Common myeloid progenitor, CD34-positive (primary cell): ENCODE data around the gene RACK1.
A peak's percentile ranks its signal among the peaks of the same experiment; 100 is the strongest.

Experiments used
- CTCF ChIA-PET: fragments of 350-600 bp; sonication (Branson Sonifier 250); formaldehyde crosslinking; loops from one replicate; lab custom pipeline; 2021; ENCODE audit warnings: antibody characterized with exemption; lab: Charles Lee
- POLR2A ChIA-PET: fragments of 350-600 bp; sonication (Branson Sonifier 250); formaldehyde crosslinking; loops from one replicate; lab custom pipeline; 2021; ENCODE audit warnings: antibody characterized with exemption; lab: Charles Lee
- DNase-seq, 3 donors: peaks; one replicate each; pipeline versions ENCODE4 v3.0.0 to v3.0.0-alpha.2; 2013
- H3K27ac ChIP-seq, 2 experiments: 1 replicate in 1 of 2; 2 replicates in 1 of 2; pipeline ENCODE4 v1.7.0; 2013; ENCODE audit warnings: inconsistent platforms in 2 of 2, low read length in 2 of 2, mild to moderate bottlenecking in 2 of 2, low read depth in 1 of 2, moderate library complexity in 1 of 2; ENCODE audit not compliant: severe bottlenecking in 2 of 2, insufficient read depth in 1 of 2, poor library complexity in 1 of 2
- H3K27me3 ChIP-seq, 5 experiments: replicated peaks in 2 of 5; 1 replicate in 3 of 5; 2 replicates in 2 of 5; pipeline versions ENCODE4 v1.6.1 to v1.7.0; 2013; ENCODE audit warnings: low read length in 4 of 5, mild to moderate bottlenecking in 2 of 5, moderate library complexity in 2 of 5, inconsistent platforms in 1 of 5; ENCODE audit not compliant: insufficient read depth in 5 of 5, control insufficient read depth in 4 of 5
- H3K36me3 ChIP-seq, 4 experiments: 1 replicate in 2 of 4; 2 replicates in 2 of 4; pipeline versions ENCODE4 v1.6.1 to v1.7.0; 2013; ENCODE audit warnings: low read length in 3 of 4, control low read depth in 1 of 4, mild to moderate bottlenecking in 1 of 4; ENCODE audit not compliant: control insufficient read depth in 4 of 4, insufficient read depth in 4 of 4
- H3K4me1 ChIP-seq, 4 experiments: 1 replicate in 3 of 4; 2 replicates in 1 of 4; pipeline versions ENCODE4 v1.6.1 to v1.7.1; 2013; ENCODE audit warnings: low read length in 3 of 4, mild to moderate bottlenecking in 3 of 4, control low read depth in 1 of 4, inconsistent platforms in 1 of 4, moderate library complexity in 1 of 4; ENCODE audit not compliant: control insufficient read depth in 4 of 4, insufficient read depth in 4 of 4; ENCODE audit errors: control extremely low read depth in 1 of 4
- H3K4me3 ChIP-seq, 7 experiments: 1 replicate in 4 of 7; 2 replicates in 3 of 7; pipeline versions ENCODE4 v1.5.1 to v1.7.0; 2013; ENCODE audit warnings: mild to moderate bottlenecking in 7 of 7, low read length in 6 of 7, moderate library complexity in 6 of 7, inconsistent platforms in 2 of 7, low read depth in 2 of 7, control low read depth in 1 of 7; ENCODE audit not compliant: insufficient read depth in 4 of 7, control insufficient read depth in 1 of 7; ENCODE audit errors: extremely low read depth in 1 of 7
- H3K9me3 ChIP-seq, 5 experiments: 1 replicate in 4 of 5; 2 replicates in 1 of 5; pipeline versions ENCODE4 v1.6.1 to v1.7.1; 2013; ENCODE audit warnings: low read length in 4 of 5, mild to moderate bottlenecking in 2 of 5, inconsistent platforms in 1 of 5, low read depth in 1 of 5, moderate library complexity in 1 of 5; ENCODE audit not compliant: control insufficient read depth in 4 of 5, insufficient read depth in 2 of 5; ENCODE audit errors: control extremely low read depth in 1 of 5
- WGBS: methylation state at CpG from one replicate; pipeline ENCODE4 v1.1.5; 2013; ENCODE audit not compliant: insufficient coverage; 5-methylcytosine and 5-hydroxymethylcytosine counted together

Gene RACK1

GRCh38 chr5:181259283-181259682 lies 15.6 kb upstream of the RACK1 start:
- CTCF ChIA-PET, result interaction anchor here (1.8 to 3.6 kb wide), 3 partner anchors 9 to 75 kb away, joined by 5 to 23 read pairs (median 12); no protein-coding TSS in a partner anchor
- POLR2A ChIA-PET, result no interaction called here
- DNase-seq, result no peak

DNA sequence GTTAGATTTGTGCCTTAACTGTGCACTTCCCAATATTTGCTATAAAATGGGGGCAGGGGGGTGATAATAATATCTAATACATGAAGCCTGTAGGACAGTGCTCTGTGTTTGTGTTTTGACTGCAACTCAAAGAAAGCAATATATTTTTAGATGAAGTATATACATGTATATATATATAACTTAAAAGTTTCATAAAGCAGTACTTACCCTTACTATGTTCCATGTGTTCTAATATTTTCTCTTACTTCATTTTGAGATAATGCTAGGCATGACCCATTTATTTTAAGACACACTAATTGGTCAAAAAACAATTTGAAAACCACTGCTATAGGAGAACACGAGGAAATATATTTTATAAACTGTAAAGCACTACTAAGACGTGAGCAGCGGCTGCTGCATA lies 14.9 kb upstream of the RACK1 start:
- CTCF ChIA-PET, result interaction anchor here (1.6 to 3.6 kb wide), 4 partner anchors 8 to 74 kb away, joined by 4 to 23 read pairs (median 8); no protein-coding TSS in a partner anchor
- Histone ChIP-seq H3K27ac (peak overlapping the region in 1 of 2 experiments; percentile 14), H3K36me3 (peaks cover 3 to 26% (median 20%) of the 10 kb centered on the region in 4 experiments), H3K4me1 (peaks cover 17 to 32% (median 30%) of the 10 kb centered on the region in 4 experiments), H3K4me3 (peak overlapping the region in 3 of 7 experiments; percentile 3 to 97 (median 84)), H3K9me3 (no peaks in the 10 kb centered on the region), H3K27me3 (no peaks in the 10 kb centered on the region)
- DNase-seq, result no peak
- POLR2A ChIA-PET, result interaction anchor here (0.9 kb wide), 1 partner anchor 12 kb away, joined by 5 read pairs; no protein-coding TSS in a partner anchor
- 97% methylated on average over 3 of the region's 3 CpGs for WGBS

More at GRCh38 chr5:181259283-181259682, 15.6 kb upstream of the RACK1 start:
- Histone ChIP-seq H3K27ac (peak overlapping the region in 1 of 2 experiments; percentile 98), H3K4me3 (peak overlapping the region in 6 of 7 experiments; percentile 84 to 97 (median 95)), H3K36me3 (peaks cover 5 to 30% (median 21%) of the 10 kb centered on the region in 4 experiments), H3K27me3 (no peaks in the 10 kb centered on the region), H3K4me1 (peaks cover 17 to 32% (median 30%) of the 10 kb centered on the region in 4 experiments), H3K9me3 (no peaks in the 10 kb centered on the region)
- 65% methylated on average over 2 of the region's 2 CpGs for WGBS

DNA sequence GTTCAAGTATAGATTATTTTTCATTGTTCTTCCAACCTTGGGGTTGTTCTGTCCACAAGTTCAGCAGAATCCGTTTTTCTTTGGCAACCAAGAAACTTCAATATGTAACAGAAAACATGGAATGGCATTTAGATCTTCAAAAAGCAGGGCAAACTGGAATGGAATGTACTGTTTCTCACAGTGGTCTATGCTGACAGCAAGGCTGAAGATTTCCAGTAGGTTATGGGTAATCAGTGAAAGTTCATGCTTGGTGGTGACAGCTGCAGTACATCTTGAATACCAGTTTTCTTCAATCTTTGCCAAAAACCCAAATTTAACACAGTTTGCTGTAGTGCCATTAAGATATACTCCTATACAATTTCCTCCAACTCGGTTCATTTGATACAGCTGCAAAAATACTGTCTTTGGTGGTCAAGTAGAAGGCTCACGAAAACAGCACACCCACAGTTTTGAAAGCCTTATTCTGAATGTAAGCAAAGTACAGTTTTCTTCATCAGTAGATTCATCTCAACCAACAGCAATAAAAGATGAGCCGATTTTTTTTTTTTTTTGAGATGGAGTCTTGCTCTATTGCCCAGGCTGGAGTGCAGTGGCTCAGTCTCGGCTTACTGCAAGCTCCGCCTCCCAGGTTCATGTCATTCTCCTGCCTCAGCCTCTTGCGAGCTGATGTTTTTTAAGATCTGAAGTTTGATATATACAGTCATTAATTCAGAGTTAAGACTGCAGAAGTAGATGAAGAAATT lies 12.3 kb upstream of the RACK1 start:
- Histone ChIP-seq H3K9me3 (no peaks in the 10 kb centered on the region), H3K36me3 (peaks cover 4 to 37% (median 27%) of the 10 kb centered on the region in 4 experiments), H3K27ac (no peak overlapping the region), H3K4me3 (no peak overlapping the region), H3K27me3 (no peaks in the 10 kb centered on the region), H3K4me1 (peaks cover 17 to 29% (median 26%) of the 10 kb centered on the region in 4 experiments)
- 97% methylated on average over 6 of the region's 7 CpGs for WGBS
- DNase-seq, result no peak
- POLR2A ChIA-PET, result interaction anchor here (1.2 kb wide), 1 partner anchor 12 kb away, joined by 3 read pairs; the partner anchor contains the start of gene RACK1
- CTCF ChIA-PET, result interaction anchor here (0.6 to 1.8 kb wide), 2 partner anchors 10 to 27 kb away, joined by 3 to 6 read pairs; no protein-coding TSS in a partner anchor

DNA sequence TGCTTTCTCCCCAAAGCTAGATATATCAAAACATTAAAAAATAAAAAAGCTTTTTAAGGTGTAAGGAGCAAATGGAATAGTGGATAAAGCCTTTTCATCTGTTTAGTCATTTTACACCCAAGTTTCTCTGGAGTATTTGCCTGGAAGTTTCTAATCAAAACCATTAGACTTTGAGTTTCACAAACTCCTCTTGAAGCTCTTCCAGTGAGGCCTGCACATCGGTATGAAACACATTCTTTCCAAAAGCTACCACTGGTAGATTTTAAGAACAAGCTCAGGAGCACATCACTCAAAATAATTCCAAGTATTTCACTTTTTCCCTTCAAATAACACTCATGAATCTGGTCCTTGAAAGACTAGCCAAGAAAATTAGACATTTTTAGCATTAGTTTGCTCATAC lies 11.6 kb upstream of the RACK1 start:
- peaks cover 4 to 37% (median 27%) of the 10 kb centered on the region in 4 experiments for H3K36me3 ChIP-seq
- no peak overlapping the region for H3K4me3 ChIP-seq
- no peak for DNase-seq
- POLR2A ChIA-PET, result interaction anchor here (1.2 kb wide), 1 partner anchor 12 kb away, joined by 3 read pairs; the partner anchor contains the start of gene RACK1
- CTCF ChIA-PET, result interaction anchor here (1.8 kb wide), 1 partner anchor 10 kb away, joined by 6 read pairs; no protein-coding TSS in a partner anchor
- no peak overlapping the region for H3K27ac ChIP-seq
- no peaks in the 10 kb centered on the region for H3K27me3 ChIP-seq
- H3K9me3 ChIP-seq, result no peaks in the 10 kb centered on the region
- WGBS, result 80% methylated on average over 1 of the region's 1 CpG
- peaks cover 17 to 24% (median 22%) of the 10 kb centered on the region in 4 experiments for H3K4me1 ChIP-seq

GRCh38 chr5:181248277-181248676 lies 4.6 kb upstream of the RACK1 start:
- ChIA-PET CTCF (interaction anchor here (1.2 to 4.8 kb wide), 3 partner anchors 9 to 63 kb away, joined by 4 to 23 read pairs (median 4); partner anchors contain the start of gene TRIM52), POLR2A (interaction anchor here (2.2 kb wide), 1 partner anchor 13 kb away, joined by 13 read pairs; the partner anchor contains the start of gene TRIM52)
- Histone ChIP-seq H3K9me3 (no peaks in the 10 kb centered on the region), H3K27me3 (no peaks in the 10 kb centered on the region), H3K4me1 (peaks cover 6 to 44% (median 38%) of the 10 kb centered on the region in 4 experiments), H3K27ac (peak overlapping the region in 1 of 2 experiments; percentile 38), H3K36me3 (peaks cover 2 to 24% (median 9%) of the 10 kb centered on the region in 4 experiments), H3K4me3 (peak overlapping the region in 4 of 7 experiments; percentile 11 to 96 (median 65))
- no peak for DNase-seq
- 100% methylated on average over 4 of the region's 4 CpGs for WGBS

GRCh38 chr5:181246276-181247049 lies 2.8 kb upstream of the RACK1 start:
- ChIA-PET POLR2A (interaction anchor here (1.0 to 2.2 kb wide), 2 partner anchors 12 to 15 kb away, joined by 5 to 13 read pairs; partner anchors contain the start of gene TRIM52), CTCF (interaction anchor here (1.4 to 2.3 kb wide), 3 partner anchors 8 to 57 kb away, joined by 4 to 14 read pairs (median 6); partner anchors contain the start of gene TRIM52)
- Histone ChIP-seq H3K27ac (peak overlapping the region; percentile 66 to 96), H3K27me3 (no peaks in the 10 kb centered on the region), H3K9me3 (no peaks in the 10 kb centered on the region), H3K4me3 (peak overlapping the region; percentile 57 to 99 (median 91)), H3K4me1 (peaks cover 15 to 59% (median 53%) of the 10 kb centered on the region in 4 experiments), H3K36me3 (peaks cover 4 to 32% (median 10%) of the 10 kb centered on the region in 4 experiments)
- peak; percentile 61 to 69 (median 64) for DNase-seq
- WGBS, result under 1% methylated on average over 52 of the region's 55 CpGs
